Lung (tissue), 12 donors: ENCODE measurements around the gene TEC. TPM values are rescaled to one million over a fixed set of nuclear protein-coding genes. Genes with fewer than 3 reads are reported as not detected.

Experiments used
- ATAC-seq: fragments of 200-7000 bp; cut with Tn5 transposase; one replicate; pipeline ENCODE4 v1.9.1; 2020; ENCODE audit warnings: moderate number of reproducible peaks; ENCODE audit not compliant: insufficient read depth, low FRiP score
- DNase-seq, 3 donors: peaks; one replicate each; pipeline ENCODE4 v3.0.0-alpha.2; 2013 to 2017
- H3K27ac ChIP-seq, 2 donors: one replicate each; pipeline ENCODE4 v1.5.1; 2013; ENCODE audit warnings: mild to moderate bottlenecking in 2 of 2, moderate library complexity in 2 of 2, control low read depth in 1 of 2, inconsistent platforms in 1 of 2, low read depth in 1 of 2, low read length in 1 of 2
- H3K27me3 ChIP-seq, 3 donors: one replicate each; pipeline ENCODE4 v1.5.1; 2013; ENCODE audit warnings: low read length in 2 of 3; ENCODE audit not compliant: control insufficient read depth in 3 of 3, insufficient read depth in 3 of 3
- H3K36me3 ChIP-seq, 4 donors: one replicate each; pipeline ENCODE4 v1.5.1; 2013; ENCODE audit warnings: low read length in 4 of 4, mild to moderate bottlenecking in 1 of 4, moderate library complexity in 1 of 4; ENCODE audit not compliant: control insufficient read depth in 4 of 4, insufficient read depth in 4 of 4
- H3K4me1 ChIP-seq, 5 donors: one replicate each; pipeline ENCODE4 v1.5.1; 2013; ENCODE audit warnings: low read length in 5 of 5, mild to moderate bottlenecking in 2 of 5, moderate library complexity in 1 of 5; ENCODE audit not compliant: control insufficient read depth in 5 of 5, insufficient read depth in 5 of 5
- H3K4me3 ChIP-seq: one replicate; pipeline ENCODE4 v1.5.1; 2013; ENCODE audit warnings: mild to moderate bottlenecking, control low read depth, moderate library complexity
- H3K9ac ChIP-seq, 2 donors: one replicate each; pipeline ENCODE4 v1.5.1; 2013; ENCODE audit warnings: low read length in 2 of 2, control low read depth in 1 of 2; ENCODE audit not compliant: insufficient read depth in 1 of 2
- H3K9me3 ChIP-seq, 4 donors: one replicate each; pipeline ENCODE4 v1.5.1; 2013; ENCODE audit warnings: low read length in 3 of 4, mild to moderate bottlenecking in 1 of 4, moderate library complexity in 1 of 4; ENCODE audit not compliant: control insufficient read depth in 4 of 4, insufficient read depth in 3 of 4
- CTCF ChIP-seq: IDR thresholded peaks from 2 replicates; pipeline ENCODE4 v1.5.1; 2012; ENCODE audit warnings: mild to moderate bottlenecking; ENCODE audit errors: control extremely low read depth, extremely low read depth
- WGBS, 2 donors: extraction: QIAGEN DNeasy Blood & Tissue Kit; methylation state at CpG; one replicate each; pipeline ENCODE4 v1.1.7; 2013; 5-methylcytosine and 5-hydroxymethylcytosine counted together
- polyA plus RNA-seq, 2 donors: library from polyadenylated mRNA; stranded (reverse); fragments of 200-250 nt; gene quantifications; one replicate each; pipeline ENCODE4 v1.2.1, GENCODE V29; 2013
- total RNA-seq, 2 donors: library from RNA; depleted of rRNA in 1 of 2; stranded (reverse); fragments of >200 nt in 1 of 2; gene quantifications; one replicate each; pipeline ENCODE4 v1.2.1, GENCODE V29; 2014 to 2021
- donor health status: control.
- donor health status: control.
- donor health status: Bipolar disorder and iron deficiency.
- donor health status: healthy.
- donor health status: DM: yes; HTN: yes; CAD: no.

Gene TEC
- total and polyA plus RNA-seq, 4 donors: 2.0 to 19.8 (median 3.1) TPM

- WGBS, 2 donors: 95 to 96% methylated on average over 3 of the region's 3 CpGs
- no peaks in the 10 kb centered on the region for H3K36me3 ChIP-seq
- peaks cover 0 to 2% (median 0%) of the 10 kb centered on the region in 4 donors for H3K9me3 ChIP-seq
- H3K4me1 ChIP-seq: peaks cover under 1 to 21% (median 5%) of the 10 kb centered on the region in 5 donors
- ATAC-seq: no peak
- no peak for DNase-seq
- H3K4me3 ChIP-seq: no peak overlapping the region
- no peak overlapping the region for H3K27ac ChIP-seq
- H3K9ac ChIP-seq: no peak overlapping the region
- H3K27me3 ChIP-seq: no peaks in the 10 kb centered on the region
- no peak for TF ChIP-seq CTCF
These were observed 10.7 kb downstream of the TEC start for GRCh38 chr4:48258845-48259397.

DNA sequence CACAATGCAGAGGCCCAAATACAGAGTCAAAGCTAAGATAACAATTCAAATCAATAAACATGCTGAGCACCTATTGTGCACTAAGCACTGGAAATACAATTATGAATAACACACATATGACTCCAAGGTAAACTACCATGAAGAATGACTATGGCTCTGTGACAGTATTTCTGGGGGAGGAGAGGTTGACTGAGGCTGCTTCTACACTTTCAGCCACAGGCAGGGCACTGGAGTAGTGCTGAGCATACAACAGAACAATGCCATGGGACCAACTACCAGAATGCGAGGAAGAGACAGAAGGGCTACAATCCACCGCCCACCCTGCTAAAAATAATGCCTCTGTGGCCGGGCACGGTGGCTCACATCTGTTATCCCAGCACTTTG is 13.7 kb downstream of the TEC start:
- DNase-seq (no peak), ATAC-seq (no peak)
- 96 to 97% methylated on average over 4 of the region's 4 CpGs for WGBS, 2 donors
- Histone ChIP-seq H3K9ac (no peak overlapping the region), H3K27ac (no peak overlapping the region), H3K9me3 (peaks cover 0 to 2% (median 0%) of the 10 kb centered on the region in 4 donors), H3K4me3 (no peak overlapping the region), H3K27me3 (no peaks in the 10 kb centered on the region), H3K4me1 (peaks cover 5 to 23% (median 8%) of the 10 kb centered on the region in 5 donors), H3K36me3 (no peaks in the 10 kb centered on the region)
- TF ChIP-seq CTCF: no peak

GRCh38 chr4:48255072-48255958 is 14.3 kb downstream of the TEC start:
- Histone ChIP-seq H3K27me3 (no peaks in the 10 kb centered on the region), H3K4me3 (no peak overlapping the region), H3K4me1 (peaks cover 3 to 23% (median 8%) of the 10 kb centered on the region in 5 donors), H3K9me3 (peaks cover 0 to 4% (median 0%) of the 10 kb centered on the region in 4 donors), H3K27ac (peak overlapping the region in 1 of 2 donors; percentile 45), H3K36me3 (no peaks in the 10 kb centered on the region), H3K9ac (no peak overlapping the region)
- no peak for TF ChIP-seq CTCF
- ATAC-seq (peak; percentile 78), DNase-seq (peak in 2 of 3 donors; percentile 22 to 81)
- WGBS, 2 donors: 77 to 89% methylated on average over 6 of the region's 6 CpGs
